ENCODE data around the gene TCTN2.

GRCh38 chr12:123734268-123734667 is 63.4 kb downstream of the TCTN2 start:
- TF ChIP-seq EZH2 (IDR thresholded peaks at IDR 0.05; ENCODE audit: borderline replicate concordance, insufficient read depth, low read length, poor library complexity, severe bottlenecking) (no peak), CTCF (IDR thresholded peaks at IDR 0.05; ENCODE audit: poor library complexity, severe bottlenecking) (no peak), TAF1 (IDR thresholded peaks at IDR 0.05; ENCODE audit: low read depth) (no peak), POLR2AphosphoS5 (IDR thresholded peaks at IDR 0.05) (no peak), SMC3 (conservative IDR thresholded peaks at IDR 0.05; ENCODE audit: poor library complexity) (no peak), RAD21 (conservative IDR thresholded peaks at IDR 0.05) (no peak), MXI1 (conservative IDR thresholded peaks at IDR 0.05; ENCODE audit: poor library complexity, severe bottlenecking) (no peak)
- TF ChIP-seq, protein P1, sequence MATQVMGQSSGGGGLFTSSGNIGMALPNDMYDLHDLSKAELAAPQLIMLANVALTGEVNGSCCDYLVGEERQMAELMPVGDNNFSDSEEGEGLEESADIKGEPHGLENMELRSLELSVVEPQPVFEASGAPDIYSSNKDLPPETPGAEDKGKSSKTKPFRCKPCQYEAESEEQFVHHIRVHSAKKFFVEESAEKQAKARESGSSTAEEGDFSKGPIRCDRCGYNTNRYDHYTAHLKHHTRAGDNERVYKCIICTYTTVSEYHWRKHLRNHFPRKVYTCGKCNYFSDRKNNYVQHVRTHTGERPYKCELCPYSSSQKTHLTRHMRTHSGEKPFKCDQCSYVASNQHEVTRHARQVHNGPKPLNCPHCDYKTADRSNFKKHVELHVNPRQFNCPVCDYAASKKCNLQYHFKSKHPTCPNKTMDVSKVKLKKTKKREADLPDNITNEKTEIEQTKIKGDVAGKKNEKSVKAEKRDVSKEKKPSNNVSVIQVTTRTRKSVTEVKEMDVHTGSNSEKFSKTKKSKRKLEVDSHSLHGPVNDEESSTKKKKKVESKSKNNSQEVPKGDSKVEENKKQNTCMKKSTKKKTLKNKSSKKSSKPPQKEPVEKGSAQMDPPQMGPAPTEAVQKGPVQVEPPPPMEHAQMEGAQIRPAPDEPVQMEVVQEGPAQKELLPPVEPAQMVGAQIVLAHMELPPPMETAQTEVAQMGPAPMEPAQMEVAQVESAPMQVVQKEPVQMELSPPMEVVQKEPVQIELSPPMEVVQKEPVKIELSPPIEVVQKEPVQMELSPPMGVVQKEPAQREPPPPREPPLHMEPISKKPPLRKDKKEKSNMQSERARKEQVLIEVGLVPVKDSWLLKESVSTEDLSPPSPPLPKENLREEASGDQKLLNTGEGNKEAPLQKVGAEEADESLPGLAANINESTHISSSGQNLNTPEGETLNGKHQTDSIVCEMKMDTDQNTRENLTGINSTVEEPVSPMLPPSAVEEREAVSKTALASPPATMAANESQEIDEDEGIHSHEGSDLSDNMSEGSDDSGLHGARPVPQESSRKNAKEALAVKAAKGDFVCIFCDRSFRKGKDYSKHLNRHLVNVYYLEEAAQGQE (IDR thresholded peaks at IDR 0.05; ENCODE audit: borderline replicate concordance): no peak
